WERI-Rb-1 (cell line): Measurements from ENCODE around the gene CD247.

Experiments
- DNase-seq: peaks from one replicate; pipeline ENCODE4 v3.0.0-alpha.2; 2020
- H3K27ac ChIP-seq: fragments of 250-450 bp; sonication (Bioruptor Pico); 2 replicates; pipeline ENCODE4 v1.5.1; 2020; ENCODE audit warnings: mild to moderate bottlenecking, moderate library complexity
- H3K27me3 ChIP-seq: fragments of 250-450 bp; sonication (Bioruptor Pico); 2 replicates; pipeline ENCODE4 v1.5.1; 2021; ENCODE audit warnings: mild to moderate bottlenecking, low read depth, moderate library complexity; ENCODE audit not compliant: insufficient read depth, severe bottlenecking
- H3K36me3 ChIP-seq: fragments of 250-450 bp; sonication (Bioruptor Pico); 2 replicates; pipeline ENCODE4 v1.5.1; 2020; ENCODE audit warnings: mild to moderate bottlenecking, moderate library complexity
- H3K4me3 ChIP-seq: 2 replicates; pipeline ENCODE4 v1.5.1; 2011; ENCODE audit warnings: low read depth, mild to moderate bottlenecking, control low read depth, low read length
- H3K9me3 ChIP-seq: fragments of 250-450 bp; sonication (Bioruptor Pico); 2 replicates; pipeline ENCODE4 v1.5.1; 2021; ENCODE audit warnings: mild to moderate bottlenecking, moderate library complexity; ENCODE audit not compliant: severe bottlenecking
- CTCF ChIP-seq: IDR thresholded peaks from 2 replicates; pipeline ENCODE4 v1.5.1; 2011; ENCODE audit warnings: low read depth, mild to moderate bottlenecking, control low read depth, inconsistent platforms, low read length

The CD247 gene

GRCh38 chr1:167486090-167486824 is 32.1 kb downstream of the CD247 start:
- no peaks in the 10 kb centered on the region for H3K36me3 ChIP-seq
- TF ChIP-seq CTCF = no peak
- no peak overlapping the region for H3K27ac ChIP-seq
- no peaks in the 10 kb centered on the region for H3K9me3 ChIP-seq
- no peaks in the 10 kb centered on the region for H3K27me3 ChIP-seq
- no peak for DNase-seq
- H3K4me3 ChIP-seq = no peak overlapping the region

- no peak for TF ChIP-seq CTCF
- Histone ChIP-seq H3K27me3 (no peaks in the 10 kb centered on the region), H3K27ac (no peak overlapping the region)
Measured at GRCh38 chr1:167484726-167485502, 33.4 kb downstream of the CD247 start.

GRCh38 chr1:167483790-167484189 is 34.5 kb downstream of the CD247 start:
- no peak for TF ChIP-seq CTCF
- Histone ChIP-seq H3K27me3 (no peaks in the 10 kb centered on the region), H3K27ac (no peak overlapping the region), H3K36me3 (no peaks in the 10 kb centered on the region), H3K4me3 (no peak overlapping the region), H3K9me3 (no peaks in the 10 kb centered on the region)
- DNase-seq = no peak

More at GRCh38 chr1:167484726-167485502, 33.4 kb downstream of the CD247 start:
- no peaks in the 10 kb centered on the region for H3K9me3 ChIP-seq
- DNase-seq = no peak
- H3K36me3 ChIP-seq = no peaks in the 10 kb centered on the region
- H3K4me3 ChIP-seq = no peak overlapping the region

GRCh38 chr1:167482184-167482583 is 36.1 kb downstream of the CD247 start:
- no peaks in the 10 kb centered on the region for H3K9me3 ChIP-seq
- H3K36me3 ChIP-seq = no peaks in the 10 kb centered on the region
- no peaks in the 10 kb centered on the region for H3K27me3 ChIP-seq
- no peak overlapping the region for H3K27ac ChIP-seq
- no peak for DNase-seq
- no peak for TF ChIP-seq CTCF
- H3K4me3 ChIP-seq = no peak overlapping the region

- Histone ChIP-seq H3K27ac (no peak overlapping the region), H3K9me3 (no peaks in the 10 kb centered on the region), H3K4me3 (no peak overlapping the region), H3K36me3 (no peaks in the 10 kb centered on the region), H3K27me3 (no peaks in the 10 kb centered on the region)
- no peak for DNase-seq
- no peak for TF ChIP-seq CTCF
Measured at GRCh38 chr1:167479331-167479979, 38.9 kb downstream of the CD247 start.
